Retinal pigment epithelial cell (primary cell): ENCODE data around the gene THY1.

Source experiments
- DNase-seq: peaks from one replicate; pipeline ENCODE4 v3.0.0-alpha.2; 2010; ENCODE audit warnings: low read depth
- H3K4me3 ChIP-seq: 2 replicates; pipeline ENCODE4 v1.5.1; 2011; ENCODE audit warnings: mild to moderate bottlenecking, low read length, control low read depth, moderate library complexity
- CTCF ChIP-seq: conservative IDR thresholded peaks from 2 replicates; pipeline ENCODE4 v1.5.1; 2011; ENCODE audit warnings: low read depth, low read length, control low read depth, inconsistent platforms

The THY1 gene

GRCh38 chr11:119449498-119449897 lies 26.5 kb upstream of the THY1 start:
- no peak for DNase-seq
- H3K4me3 ChIP-seq = no peak overlapping the region
- no peak for TF ChIP-seq CTCF

- DNase-seq = no peak
- H3K4me3 ChIP-seq = no peak overlapping the region
- TF ChIP-seq CTCF = no peak
These were observed 25.4 kb upstream of the THY1 start for GRCh38 chr11:119448380-119448779.

- no peak for TF ChIP-seq CTCF
- no peak overlapping the region for H3K4me3 ChIP-seq
- DNase-seq = no peak
These were observed 24.8 kb upstream of the THY1 start for GRCh38 chr11:119447664-119448242.

- H3K4me3 ChIP-seq = no peak overlapping the region
- no peak for DNase-seq
- no peak for TF ChIP-seq CTCF
These were observed 24.1 kb upstream of the THY1 start for GRCh38 chr11:119446871-119447663.

GRCh38 chr11:119446434-119446833 lies 23.5 kb upstream of the THY1 start:
- no peak overlapping the region for H3K4me3 ChIP-seq
- no peak for TF ChIP-seq CTCF
- no peak for DNase-seq

GRCh38 chr11:119445850-119446249 lies 22.9 kb upstream of the THY1 start:
- H3K4me3 ChIP-seq = no peak overlapping the region
- DNase-seq = no peak
- no peak for TF ChIP-seq CTCF

- no peak for DNase-seq
- TF ChIP-seq CTCF = no peak
- H3K4me3 ChIP-seq = no peak overlapping the region
These were observed 22.4 kb upstream of the THY1 start for GRCh38 chr11:119445379-119445778.
